Osteoblast (primary cell): Measurements from ENCODE around the gene OR52B4. TPM values are rescaled to one million over a fixed set of nuclear protein-coding genes. Genes with fewer than 3 reads are reported as not detected.

Experiments used
- DNase-seq: peaks from one replicate; pipeline ENCODE4 v3.0.0; 2011; ENCODE audit warnings: low spot score, mixed read lengths; ENCODE audit not compliant: insufficient read length; ENCODE audit errors: missing footprints
- H2AFZ ChIP-seq: 2 replicates; pipeline ENCODE4 v1.6.0; 2011; ENCODE audit warnings: mild to moderate bottlenecking, low read length
- H3K27ac ChIP-seq: 2 replicates; pipeline ENCODE4 v1.5.1; 2011; ENCODE audit warnings: mild to moderate bottlenecking, low read depth, low read length, moderate library complexity
- H3K27me3 ChIP-seq: 2 replicates; pipeline ENCODE4 v1.6.0; 2012; ENCODE audit warnings: mild to moderate bottlenecking, control low read depth, inconsistent platforms, low read length, moderate library complexity; ENCODE audit not compliant: insufficient read depth
- H3K36me3 ChIP-seq: 2 replicates; pipeline ENCODE4 v1.5.1; 2011; ENCODE audit warnings: mild to moderate bottlenecking, low read length, control low read depth, moderate library complexity; ENCODE audit not compliant: insufficient read depth
- H3K4me1 ChIP-seq: 2 replicates; pipeline ENCODE4 v1.5.1; 2011; ENCODE audit warnings: mild to moderate bottlenecking, low read length, control low read depth, moderate library complexity; ENCODE audit not compliant: insufficient read depth
- H3K4me2 ChIP-seq: 2 replicates; pipeline ENCODE4 v1.6.0; 2011; ENCODE audit warnings: mild to moderate bottlenecking, low read length; ENCODE audit not compliant: insufficient read depth
- H3K4me3 ChIP-seq: fragments of 200-600 bp; sonication (generic); 3 replicates; pipeline ENCODE4 v1.5.1; 2012; ENCODE audit warnings: mild to moderate bottlenecking, low read length, inconsistent platforms; ENCODE audit not compliant: insufficient read depth
- H3K79me2 ChIP-seq: 2 replicates; pipeline ENCODE4 v1.6.0; 2012; ENCODE audit warnings: mild to moderate bottlenecking, low read length, control low read depth, inconsistent platforms; ENCODE audit not compliant: insufficient read depth
- H3K9me3 ChIP-seq: 2 replicates; pipeline ENCODE4 v1.5.1; 2011; ENCODE audit warnings: low read depth, low read length, control low read depth
- H4K20me1 ChIP-seq: 2 replicates; pipeline ENCODE4 v1.6.0; 2012; ENCODE audit warnings: mild to moderate bottlenecking, low read length, control low read depth; ENCODE audit not compliant: insufficient read depth
- CTCF ChIP-seq: IDR thresholded peaks from 2 replicates; pipeline ENCODE4 v1.5.1; 2011; ENCODE audit warnings: mild to moderate bottlenecking, low read depth, low read length, moderate library complexity; ENCODE audit errors: extremely low read depth
- total RNA-seq: library from RNA; depleted of rRNA; stranded (reverse); fragments of >200 nt; gene quantifications from 2 replicates; pipeline ENCODE4 v1.2.3, GENCODE V29; 2012

The OR52B4 gene
- total RNA-seq, 1 donor: not detected

GRCh38 chr11:4393858-4394223 is 25.7 kb upstream of the OR52B4 start:
- Histone ChIP-seq H3K36me3 (peaks cover 15% of the 10 kb centered on the region), H4K20me1 (no peaks in the 10 kb centered on the region), H3K4me2 (peak overlapping the region; percentile 86), H3K79me2 (peaks cover 9% of the 10 kb centered on the region), H3K4me1 (peaks cover 8% of the 10 kb centered on the region), H3K27ac (no peak overlapping the region), H2AFZ (peak overlapping the region; percentile 97), H3K27me3 (no peaks in the 10 kb centered on the region), H3K4me3 (peak overlapping the region; percentile 95), H3K9me3 (no peaks in the 10 kb centered on the region)
- no peak for DNase-seq
- no peak for TF ChIP-seq CTCF

GRCh38 chr11:4393209-4393857 is 25.1 kb upstream of the OR52B4 start, which contains the start of gene TRIM21:
TSS of gene TRIM21 (minus strand) at chr11:4393702. CDS start at chr11:4390409, 3,293 bp downstream.
- peak within 1 kb of the TSS; percentile 86 for H3K4me2 ChIP-seq
- H3K27me3 ChIP-seq: no peaks in the 10 kb centered on the region
- peaks cover 8% of the 10 kb centered on the region for H3K4me1 ChIP-seq
- no peaks in the 10 kb centered on the region for H3K9me3 ChIP-seq
- TF ChIP-seq CTCF: no peak
- H3K4me3 ChIP-seq: peak within 1 kb of the TSS; percentile 95
- peak within 1 kb of the TSS; percentile 56 for H3K27ac ChIP-seq
- peaks cover 20% of the 10 kb centered on the region for H3K36me3 ChIP-seq
- H2AFZ ChIP-seq: peak within 1 kb of the TSS; percentile 97
- H3K79me2 ChIP-seq: peaks cover 9% of the 10 kb centered on the region
- no peaks in the 10 kb centered on the region for H4K20me1 ChIP-seq
- peak; percentile 91 for DNase-seq

- no peak for DNase-seq
- Histone ChIP-seq H3K4me2 (no peak overlapping the region), H2AFZ (no peak overlapping the region), H3K4me3 (no peak overlapping the region), H3K27ac (no peak overlapping the region), H3K4me1 (peaks cover 3% of the 10 kb centered on the region), H3K9me3 (no peaks in the 10 kb centered on the region), H3K36me3 (peaks cover 29% of the 10 kb centered on the region), H3K79me2 (peaks cover 8% of the 10 kb centered on the region), H4K20me1 (no peaks in the 10 kb centered on the region), H3K27me3 (no peaks in the 10 kb centered on the region)
- TF ChIP-seq CTCF: no peak
These were observed 20.0 kb upstream of the OR52B4 start for GRCh38 chr11:4388221-4388620.

- H4K20me1 ChIP-seq: no peaks in the 10 kb centered on the region
- no peak for DNase-seq
- H3K79me2 ChIP-seq: no peaks in the 10 kb centered on the region
- no peaks in the 10 kb centered on the region for H3K27me3 ChIP-seq
- TF ChIP-seq CTCF: no peak
- H3K4me2 ChIP-seq: no peak overlapping the region
- no peak overlapping the region for H3K27ac ChIP-seq
- H3K36me3 ChIP-seq: peaks cover 29% of the 10 kb centered on the region
- no peaks in the 10 kb centered on the region for H3K4me1 ChIP-seq
- no peak overlapping the region for H3K4me3 ChIP-seq
- no peak overlapping the region for H2AFZ ChIP-seq
- no peaks in the 10 kb centered on the region for H3K9me3 ChIP-seq
These were observed 18.0 kb upstream of the OR52B4 start for GRCh38 chr11:4385978-4386740.
